ENCODE results near the gene EML3.
"Not testable (repeated sequence)": the region's sequence is repeated elsewhere in the genome, so short reads cannot be mapped to it uniquely, and the experiment has no call there.

The EML3 gene
- total RNA-seq = 134 to 151 (median 137) reads per million in 4 donors

GRCh38 chr11:62612366-62613290, at the start of gene EML3, which contains the start of gene ROM1:
TSS of gene EML3 (minus strand) at chr11:62612775. CDS start at chr11:62612457, 318 bp downstream.
TSS of gene ROM1 (plus strand) at chr11:62613257. CDS start at chr11:62613282, 25 bp downstream.
- peak; percentile 70 to 90 (median 80) for DNase-seq

- no peak for DNase-seq
Observed at GRCh38 chr11:62656796-62657429, 44.3 kb upstream of the EML3 start.

GRCh38 chr11:62654297-62654696, 41.7 kb upstream of the EML3 start:
- no peak for DNase-seq

GRCh38 chr11:62652161-62653006, 39.8 kb upstream of the EML3 start:
- peak in 2 of 5 donors; percentile 48 to 69 for DNase-seq

GRCh38 chr11:62650283-62650682, 37.7 kb upstream of the EML3 start:
- not testable (repeated sequence) for DNase-seq

- no peak for DNase-seq
Observed at GRCh38 chr11:62649486-62649885, 36.9 kb upstream of the EML3 start.

- no peak for DNase-seq
Observed at GRCh38 chr11:62648967-62649364, 36.4 kb upstream of the EML3 start.

GRCh38 chr11:62648185-62648966, 35.8 kb upstream of the EML3 start:
- no peak for DNase-seq

GRCh38 chr11:62647609-62648005, 35.0 kb upstream of the EML3 start:
- no peak for DNase-seq

GRCh38 chr11:62646825-62647608, 34.4 kb upstream of the EML3 start:
- DNase-seq = no peak

GRCh38 chr11:62645946-62646824, 33.6 kb upstream of the EML3 start, which contains the start of gene GANAB:
TSS of gene GANAB (minus strand) at chr11:62646613. CDS start at chr11:62646599, 14 bp downstream.
- DNase-seq = peak; percentile 97 to 99 (median 98)

- no peak for DNase-seq
Observed at GRCh38 chr11:62645671-62645945, 33.0 kb upstream of the EML3 start.

- DNase-seq = no peak
Observed at GRCh38 chr11:62644220-62644619, 31.6 kb upstream of the EML3 start.

GRCh38 chr11:62632492-62632891, 19.9 kb upstream of the EML3 start:
- no peak for DNase-seq

- DNase-seq = no peak
Observed at GRCh38 chr11:62627713-62628112, 15.1 kb upstream of the EML3 start.

- no peak for DNase-seq
Observed at GRCh38 chr11:62622476-62623089, 10.0 kb upstream of the EML3 start.

GRCh38 chr11:62621567-62622470, 9.2 kb upstream of the EML3 start, which contains the start of gene B3GAT3:
TSS of gene B3GAT3 (minus strand) at chr11:62621986. CDS start at chr11:62621947, 39 bp downstream.
- peak; percentile 94 to 97 (median 97) for DNase-seq

- no peak for DNase-seq
Observed at GRCh38 chr11:62621027-62621566, 8.5 kb upstream of the EML3 start.
